Mucosa of descending colon (tissue), 3 donors: ENCODE measurements around the gene DNAJA4. TPM values are rescaled to one million over a fixed set of nuclear protein-coding genes. Genes with fewer than 3 reads are reported as not detected.

Experiments
- ATAC-seq: fragments of 200-7000 bp; cut with Tn5 transposase; one replicate; pipeline ENCODE4 v1.9.1; 2020; ENCODE audit warnings: mild to moderate bottlenecking, moderate library complexity
- DNase-seq, 3 donors: peaks; one replicate each; pipeline ENCODE4 v3.0.0-alpha.2; 2020
- H3K36me3 ChIP-seq: fragments of 200-600 bp; one replicate; pipeline ENCODE4 v1.8.0; 2021; ENCODE audit warnings: low read depth, mild to moderate bottlenecking
- H3K4me1 ChIP-seq: fragments of 200-600 bp; one replicate; pipeline ENCODE4 v1.8.0; 2021; ENCODE audit warnings: low read depth, mild to moderate bottlenecking
- H3K4me3 ChIP-seq: fragments of 200-600 bp; one replicate; pipeline ENCODE4 v1.8.0; 2021; ENCODE audit warnings: mild to moderate bottlenecking
- H3K9me3 ChIP-seq: fragments of 200-600 bp; one replicate; pipeline ENCODE4 v1.8.0; 2021; ENCODE audit warnings: mild to moderate bottlenecking
- intact Hi-C, 2 donors: fragments of 100-400 bp; cut with DNase I in 1 of 2; cut with micrococcal nuclease in 1 of 2; formaldehyde crosslinking; loops; one replicate each; pipeline versions ENCODE4 v1.11.0 to v1.11.1; 2022; cut with DNase I, micrococcal nuclease
- total RNA-seq, 3 donors: library from RNA; stranded (reverse); fragmentation: NEBNext Ultra II Directional in 2 of 3; extraction: Animal tissue kit (Norgen Biotek cat#: 25700) in 2 of 3; gene quantifications; one replicate each; pipeline versions ENCODE4 v1.2.1 to v1.2.4, GENCODE V29; 2021 to 2023
- TF ChIP-seq, protein P1 (sequence below): fragments of 200-600 bp; IDR thresholded peaks from one replicate; pipeline ENCODE4 v1.8.0; 2022; ENCODE audit warnings: antibody characterized with exemption, mild to moderate bottlenecking
- donor health status: DM: no; HTN: no; CAD: no; lungs with moderate emphysema.
- donor health status: DM: no; HTN: no; CAD: no.
- donor health status: DM: no; HTN: yes; CAD: no.

Gene DNAJA4
- total RNA-seq, 3 donors from 2014 or later = 33.8 to 52.8 (median 43.5) TPM

- H3K4me3 ChIP-seq = no peak overlapping the region
- peaks cover 12% of the 10 kb centered on the region for H3K4me1 ChIP-seq
- no peaks in the 10 kb centered on the region for H3K36me3 ChIP-seq
- intact Hi-C loops = no loop called here
- ATAC-seq = no peak
- TF ChIP-seq, protein P1, sequence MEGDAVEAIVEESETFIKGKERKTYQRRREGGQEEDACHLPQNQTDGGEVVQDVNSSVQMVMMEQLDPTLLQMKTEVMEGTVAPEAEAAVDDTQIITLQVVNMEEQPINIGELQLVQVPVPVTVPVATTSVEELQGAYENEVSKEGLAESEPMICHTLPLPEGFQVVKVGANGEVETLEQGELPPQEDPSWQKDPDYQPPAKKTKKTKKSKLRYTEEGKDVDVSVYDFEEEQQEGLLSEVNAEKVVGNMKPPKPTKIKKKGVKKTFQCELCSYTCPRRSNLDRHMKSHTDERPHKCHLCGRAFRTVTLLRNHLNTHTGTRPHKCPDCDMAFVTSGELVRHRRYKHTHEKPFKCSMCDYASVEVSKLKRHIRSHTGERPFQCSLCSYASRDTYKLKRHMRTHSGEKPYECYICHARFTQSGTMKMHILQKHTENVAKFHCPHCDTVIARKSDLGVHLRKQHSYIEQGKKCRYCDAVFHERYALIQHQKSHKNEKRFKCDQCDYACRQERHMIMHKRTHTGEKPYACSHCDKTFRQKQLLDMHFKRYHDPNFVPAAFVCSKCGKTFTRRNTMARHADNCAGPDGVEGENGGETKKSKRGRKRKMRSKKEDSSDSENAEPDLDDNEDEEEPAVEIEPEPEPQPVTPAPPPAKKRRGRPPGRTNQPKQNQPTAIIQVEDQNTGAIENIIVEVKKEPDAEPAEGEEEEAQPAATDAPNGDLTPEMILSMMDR = no peak
- no peaks in the 10 kb centered on the region for H3K9me3 ChIP-seq
- DNase-seq = peak in 1 of 3 donors; percentile 42
These were observed 996 bp upstream of the DNAJA4 start for GRCh38 chr15:78263351-78263781.

DNA sequence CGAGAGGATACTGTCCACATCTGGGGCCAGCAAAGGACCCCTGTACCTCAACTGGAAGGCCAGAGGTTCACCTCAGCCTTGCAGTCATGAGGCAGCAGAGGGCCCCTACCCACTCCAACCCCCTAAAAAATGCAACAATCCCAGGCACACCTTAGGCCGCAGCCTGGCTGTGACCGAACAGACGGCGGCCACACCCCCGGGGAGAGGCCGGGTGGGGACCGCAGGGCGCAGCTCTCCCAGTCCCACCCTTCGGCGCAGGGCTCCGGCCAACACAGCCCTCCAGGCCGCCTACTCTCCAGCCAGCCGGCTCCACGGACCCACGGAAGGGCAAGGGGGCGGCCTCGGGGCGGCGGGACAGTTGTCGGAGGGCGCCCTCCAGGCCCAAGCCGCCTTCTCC, 457 bp upstream of the DNAJA4 start:
- peak; percentile 94 for ATAC-seq
- TF ChIP-seq, protein P1 = no peak
- H3K36me3 ChIP-seq = no peaks in the 10 kb centered on the region
- intact Hi-C loops = no loop called here
- no peaks in the 10 kb centered on the region for H3K9me3 ChIP-seq
- peak overlapping the region; percentile 42 for H3K4me3 ChIP-seq
- DNase-seq = peak; percentile 82 to 86 (median 84)
- peaks cover 12% of the 10 kb centered on the region for H3K4me1 ChIP-seq

DNA sequence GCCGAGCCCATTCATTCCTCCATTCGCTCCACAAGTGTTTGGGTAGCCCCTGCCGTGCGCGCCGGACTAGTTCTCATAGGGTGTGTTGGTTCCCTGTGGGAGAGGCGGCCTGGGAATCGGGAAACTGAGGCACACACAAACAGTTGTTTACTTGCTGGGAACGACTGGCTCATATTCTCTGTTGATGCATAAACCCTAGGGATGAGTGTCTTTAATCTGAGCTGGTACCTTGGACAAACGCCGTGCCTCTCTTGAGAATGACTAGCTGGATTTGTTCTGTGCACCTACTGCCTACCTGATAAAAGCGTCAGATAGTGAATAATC, 737 bp downstream of the DNAJA4 start:
- H3K4me3 ChIP-seq = peak overlapping the region; percentile 42
- no peaks in the 10 kb centered on the region for H3K9me3 ChIP-seq
- TF ChIP-seq, protein P1 = no peak
- H3K36me3 ChIP-seq = no peaks in the 10 kb centered on the region
- H3K4me1 ChIP-seq = peaks cover 12% of the 10 kb centered on the region
- intact Hi-C loops = no loop called here
- DNase-seq = no peak
- ATAC-seq = no peak

DNA sequence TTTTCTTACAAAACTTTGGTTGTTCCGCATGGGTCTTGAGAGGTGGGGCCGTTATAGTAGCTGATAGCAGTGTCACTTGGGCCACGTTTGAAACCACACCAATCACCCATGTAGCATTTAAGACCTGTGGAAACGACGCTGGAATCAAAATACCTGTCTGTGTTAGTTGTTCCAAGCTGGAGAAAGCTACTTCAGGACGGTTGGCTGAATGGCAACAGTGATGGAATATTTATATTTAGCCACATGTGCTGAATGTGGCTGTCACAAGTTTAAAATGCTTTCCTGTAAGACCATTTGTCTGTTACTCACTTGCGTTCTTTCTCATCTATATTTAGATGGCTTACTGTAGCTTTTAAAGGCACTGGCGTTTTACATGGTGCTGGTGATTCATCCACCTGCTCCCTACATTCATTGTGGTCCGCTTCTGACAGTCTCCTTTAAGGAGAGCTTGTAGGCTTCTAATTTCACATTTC, 1.4 kb downstream of the DNAJA4 start:
- Histone ChIP-seq H3K9me3 (no peaks in the 10 kb centered on the region), H3K4me1 (peaks cover 12% of the 10 kb centered on the region), H3K4me3 (no peak overlapping the region), H3K36me3 (no peaks in the 10 kb centered on the region)
- intact Hi-C loops = no loop called here
- TF ChIP-seq, protein P1 = no peak
- ATAC-seq (no peak), DNase-seq (no peak)

- no peak overlapping the region for H3K4me3 ChIP-seq
- DNase-seq (no peak), ATAC-seq (no peak)
- H3K9me3 ChIP-seq = no peaks in the 10 kb centered on the region
- peaks cover 10% of the 10 kb centered on the region for H3K4me1 ChIP-seq
- intact Hi-C loops = no loop called here
- no peaks in the 10 kb centered on the region for H3K36me3 ChIP-seq
- TF ChIP-seq, protein P1 = no peak
These were observed 1.9 kb downstream of the DNAJA4 start for GRCh38 chr15:78266229-78266628.

GRCh38 chr15:78266806-78267205, 2.4 kb downstream of the DNAJA4 start:
- no peak for ATAC-seq
- TF ChIP-seq, protein P1 = no peak
- H3K4me1 ChIP-seq = peaks cover 10% of the 10 kb centered on the region
- H3K36me3 ChIP-seq = no peaks in the 10 kb centered on the region
- no peak for DNase-seq
- H3K9me3 ChIP-seq = no peaks in the 10 kb centered on the region
- no peak overlapping the region for H3K4me3 ChIP-seq
- intact Hi-C loops = no loop called here
